Small intestine (tissue), 7 donors: ENCODE measurements around the gene PYROXD2. TPM values are rescaled to one million over a fixed set of nuclear protein-coding genes. Genes with fewer than 3 reads are reported as not detected.

Experiments
- DNase-seq, 2 donors: peaks; one replicate each; pipeline versions ENCODE4 v3.0.0 to v3.0.0-alpha.2; 2013
- FAIRE-seq: peaks from 2 replicates; lab custom pipeline; 2012; peaks lifted over from hg19 to GRCh38; lab: Jason Lieb, UNC
- H3K27ac ChIP-seq, 3 donors: one replicate each; pipeline ENCODE4 v1.5.1; 2013; ENCODE audit warnings: low read length in 2 of 3, mild to moderate bottlenecking in 2 of 3, control low read depth in 1 of 3, inconsistent platforms in 1 of 3, low read depth in 1 of 3, moderate library complexity in 1 of 3
- H3K27me3 ChIP-seq, 3 donors: one replicate each; pipeline ENCODE4 v1.6.1; 2013; ENCODE audit warnings: low read length in 3 of 3, inconsistent platforms in 1 of 3; ENCODE audit not compliant: control insufficient read depth in 3 of 3, insufficient read depth in 3 of 3
- H3K36me3 ChIP-seq, 3 donors: one replicate each; pipeline ENCODE4 v1.6.1; 2013; ENCODE audit warnings: low read length in 3 of 3, inconsistent platforms in 1 of 3, low read depth in 1 of 3, mild to moderate bottlenecking in 1 of 3, moderate library complexity in 1 of 3; ENCODE audit not compliant: control insufficient read depth in 3 of 3, insufficient read depth in 2 of 3
- H3K4me1 ChIP-seq, 3 donors: one replicate each; pipeline ENCODE4 v1.6.1; 2013; ENCODE audit warnings: low read length in 2 of 3, inconsistent platforms in 1 of 3, low read depth in 1 of 3, mild to moderate bottlenecking in 1 of 3, moderate library complexity in 1 of 3; ENCODE audit not compliant: control insufficient read depth in 3 of 3, insufficient read depth in 2 of 3
- H3K4me3 ChIP-seq, 3 donors: one replicate each; pipeline ENCODE4 v1.5.1; 2013; ENCODE audit warnings: low read length in 3 of 3, control low read depth in 1 of 3, inconsistent platforms in 1 of 3, low read depth in 1 of 3, mild to moderate bottlenecking in 1 of 3, moderate library complexity in 1 of 3
- H3K9me3 ChIP-seq, 2 donors: one replicate each; pipeline ENCODE4 v1.6.1; 2013; ENCODE audit warnings: low read depth in 1 of 2, low read length in 1 of 2; ENCODE audit not compliant: control insufficient read depth in 2 of 2, insufficient read depth in 1 of 2
- WGBS, 3 donors: extraction: QIAGEN DNeasy Blood & Tissue Kit; methylation state at CpG; one replicate each; pipeline ENCODE4 v1.1.7; 2013; 5-methylcytosine and 5-hydroxymethylcytosine counted together
- polyA plus RNA-seq, 4 donors: library from polyadenylated mRNA; stranded (reverse) in 3 of 4; unstranded in 1 of 4; fragments of 200-250 nt in 3 of 4; fragments of 120-200 nt in 1 of 4; gene quantifications; one replicate each; pipeline versions ENCODE4 v1.2.1 to v1.2.3, GENCODE V29; 2013
- donor health status: healthy with polysubstance abuse.
- donor health status: control.
- donor health status: control.
- donor health status: Bipolar disorder and iron deficiency.
- donor health status: healthy.

The PYROXD2 gene
- polyA plus RNA-seq, 4 donors = 2.7 to 12.2 (median 5.9) TPM

DNA sequence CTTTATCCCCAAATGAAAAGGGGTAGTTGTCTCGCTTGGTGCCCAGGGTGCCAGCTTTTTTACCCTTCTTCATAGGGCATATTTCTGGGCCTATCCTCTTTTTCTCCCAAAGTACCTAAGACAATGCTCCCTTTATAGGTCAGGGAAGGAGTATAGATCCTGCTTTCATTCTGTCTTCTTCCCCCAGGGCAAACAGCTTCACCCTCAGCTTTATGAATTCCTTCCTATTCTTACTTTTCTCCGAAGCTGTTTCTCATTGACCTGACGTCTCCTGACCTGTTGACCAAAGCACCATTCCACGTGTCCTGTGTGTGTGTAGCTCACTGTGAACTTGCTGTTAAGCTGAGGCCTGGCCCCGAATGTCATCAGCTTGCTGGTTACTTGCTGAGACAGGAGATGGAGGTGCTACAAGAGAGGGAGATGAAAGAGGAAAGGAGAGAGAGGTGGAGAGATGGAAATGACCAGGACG, 48.9 kb downstream of the PYROXD2 start:
- DNase-seq (no peak), FAIRE-seq (no peak)
- Histone ChIP-seq H3K4me3 (no peak overlapping the region), H3K36me3 (no peaks in the 10 kb centered on the region), H3K27me3 (no peaks in the 10 kb centered on the region), H3K4me1 (no peaks in the 10 kb centered on the region), H3K9me3 (no peaks in the 10 kb centered on the region), H3K27ac (no peak overlapping the region)
- 81 to 89% (median 83%) methylated on average over 6 of the region's 6 CpGs for WGBS, 3 donors

DNA sequence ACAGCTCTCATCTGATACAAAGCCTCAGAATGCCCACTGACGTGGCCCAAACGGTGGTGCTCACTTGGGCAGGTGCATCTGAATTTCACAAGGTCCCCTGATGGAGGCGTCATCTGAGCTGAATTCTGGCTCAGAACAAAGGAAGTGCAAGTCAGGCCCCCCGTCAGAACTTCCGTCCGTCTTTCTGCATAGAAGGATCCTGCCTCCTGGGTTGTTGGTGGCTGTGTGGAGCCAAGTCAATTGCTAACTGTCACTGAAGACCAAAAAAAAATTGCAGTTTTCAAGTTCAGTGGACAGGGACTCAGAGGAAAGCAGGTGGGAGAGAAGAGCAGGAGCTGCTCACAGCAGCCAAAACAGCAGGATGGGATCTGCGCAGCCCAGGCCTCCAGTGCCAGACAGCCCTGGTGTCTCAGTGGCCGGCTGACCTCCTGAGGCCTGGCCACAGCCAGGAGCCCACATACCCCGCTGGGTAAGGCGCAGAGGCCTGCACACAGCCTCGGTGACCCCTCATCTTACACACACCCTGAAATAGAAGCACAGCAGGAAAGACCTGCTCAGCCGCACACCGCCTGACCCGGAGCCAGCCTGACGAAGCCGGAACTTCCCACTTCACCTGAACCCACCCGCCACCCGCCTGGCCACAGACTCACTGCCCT, 49.4 kb downstream of the PYROXD2 start:
- no peak for FAIRE-seq
- H3K27me3 ChIP-seq = no peaks in the 10 kb centered on the region
- no peaks in the 10 kb centered on the region for H3K36me3 ChIP-seq
- 85 to 88% (median 87%) methylated on average over 18 of the region's 18 CpGs for WGBS, 3 donors
- no peak overlapping the region for H3K4me3 ChIP-seq
- DNase-seq = no peak
- no peak overlapping the region for H3K27ac ChIP-seq
- H3K9me3 ChIP-seq = no peaks in the 10 kb centered on the region
- H3K4me1 ChIP-seq = no peaks in the 10 kb centered on the region

DNA sequence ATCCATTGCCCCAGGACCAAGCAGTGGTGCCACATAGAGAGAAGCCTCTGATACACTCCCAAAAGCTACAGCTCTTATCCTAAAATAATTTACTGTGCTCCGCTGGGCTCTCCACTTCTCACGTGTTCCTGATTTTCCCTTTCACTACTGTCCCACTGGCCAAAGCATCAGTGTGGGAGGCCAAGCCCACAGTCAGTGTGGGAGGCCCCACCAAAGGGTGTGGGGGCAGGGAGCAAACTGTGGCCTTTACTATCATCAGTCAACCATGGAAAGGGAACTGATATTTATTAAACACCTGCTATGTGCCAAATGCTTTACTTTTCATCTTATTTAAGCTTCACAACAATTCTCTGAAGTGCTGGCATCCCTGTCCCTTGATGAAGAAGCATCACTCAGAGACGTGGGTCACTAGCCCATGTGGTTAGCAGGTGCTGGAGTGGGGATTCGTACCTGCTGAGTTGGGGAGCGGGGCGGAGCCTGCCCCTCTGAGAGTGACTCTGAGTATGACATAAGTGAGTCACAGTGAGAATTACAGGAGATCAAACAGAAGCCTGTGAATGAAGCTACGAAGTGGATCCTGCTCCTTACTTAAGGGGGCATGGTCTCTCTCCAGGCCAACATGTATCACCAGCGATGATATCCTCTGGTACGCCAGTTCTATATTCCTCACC, 50.4 kb downstream of the PYROXD2 start:
- DNase-seq = no peak
- H3K4me1 ChIP-seq = no peaks in the 10 kb centered on the region
- H3K36me3 ChIP-seq = no peaks in the 10 kb centered on the region
- H3K4me3 ChIP-seq = no peak overlapping the region
- no peak overlapping the region for H3K27ac ChIP-seq
- FAIRE-seq = no peak
- H3K9me3 ChIP-seq = no peaks in the 10 kb centered on the region
- WGBS, 3 donors = 76 to 87% (median 81%) methylated on average over 9 of the region's 9 CpGs
- no peaks in the 10 kb centered on the region for H3K27me3 ChIP-seq

DNA sequence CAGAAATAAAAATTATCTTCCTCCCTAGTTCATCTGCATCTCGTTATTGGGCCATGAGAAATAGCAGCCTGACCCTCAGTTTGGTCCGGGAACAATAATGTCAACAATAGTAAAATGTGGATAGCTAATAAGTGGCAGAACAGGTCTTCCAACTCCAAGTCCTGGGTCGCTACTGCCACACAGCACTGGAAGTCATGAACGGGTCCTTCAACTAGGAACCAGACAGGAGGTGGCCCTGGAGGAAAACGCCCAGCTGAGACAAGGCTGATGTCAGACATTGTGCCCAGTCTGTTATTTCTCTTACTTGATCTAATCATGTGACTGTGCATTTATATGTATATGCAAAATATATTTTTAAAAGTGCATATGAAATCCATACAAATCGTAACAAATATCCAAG, 51.8 kb downstream of the PYROXD2 start:
- no peaks in the 10 kb centered on the region for H3K27me3 ChIP-seq
- 29 to 71% (median 37%) methylated on average over 6 of the region's 6 CpGs for WGBS, 3 donors
- no peak overlapping the region for H3K4me3 ChIP-seq
- H3K4me1 ChIP-seq = no peaks in the 10 kb centered on the region
- no peak for DNase-seq
- no peak overlapping the region for H3K27ac ChIP-seq
- no peaks in the 10 kb centered on the region for H3K36me3 ChIP-seq
- FAIRE-seq = no peak
- H3K9me3 ChIP-seq = no peaks in the 10 kb centered on the region

DNA sequence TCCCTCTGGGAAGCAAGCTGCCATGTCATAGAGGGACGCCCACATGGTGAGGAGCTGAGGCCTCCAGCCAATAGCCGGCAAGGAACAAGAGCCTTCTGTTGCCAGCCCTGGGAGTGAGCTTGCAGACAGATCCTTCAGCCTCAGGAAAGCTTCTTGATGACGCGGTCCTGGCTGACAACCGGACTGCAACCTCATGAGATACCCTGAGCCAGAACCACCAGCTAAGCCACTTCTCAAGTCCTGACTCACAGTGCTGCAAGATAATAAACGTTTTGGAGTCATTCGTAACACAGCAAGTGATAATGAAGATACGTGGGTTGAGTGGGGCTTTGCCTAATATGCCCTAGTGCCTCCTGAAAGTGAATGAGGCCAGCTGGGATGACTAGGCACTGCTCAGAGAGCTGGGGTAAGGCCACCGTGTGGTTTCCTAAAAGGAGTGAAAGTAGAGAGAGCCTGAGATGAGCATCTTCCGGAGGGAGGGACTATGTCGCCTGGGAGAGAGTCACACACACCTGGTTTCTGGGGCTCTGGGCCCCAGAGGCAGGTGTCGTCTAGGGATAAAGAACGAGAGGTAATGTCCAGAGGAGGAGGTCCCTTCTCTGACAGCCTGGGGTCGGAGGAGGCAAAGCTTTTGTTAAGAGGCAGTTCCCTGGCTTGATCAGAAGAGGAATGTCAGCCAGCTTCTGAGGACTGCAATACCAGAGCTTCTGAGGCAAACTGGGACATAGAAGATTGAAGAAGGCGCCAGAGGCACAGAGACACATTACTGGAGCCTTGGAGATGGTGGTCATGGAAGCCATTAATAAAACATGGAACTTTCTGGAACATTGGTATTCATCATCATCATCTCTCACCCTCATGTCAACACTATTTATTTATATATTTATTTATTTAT, 53.6 kb downstream of the PYROXD2 start:
- H3K27me3 ChIP-seq = no peaks in the 10 kb centered on the region
- no peak overlapping the region for H3K4me3 ChIP-seq
- FAIRE-seq = no peak
- H3K9me3 ChIP-seq = no peaks in the 10 kb centered on the region
- peak overlapping the region in 1 of 3 donors; percentile 15 for H3K27ac ChIP-seq
- no peaks in the 10 kb centered on the region for H3K36me3 ChIP-seq
- H3K4me1 ChIP-seq = no peaks in the 10 kb centered on the region
- WGBS, 3 donors = 49 to 66% (median 61%) methylated on average over 15 of the region's 15 CpGs
- DNase-seq = peak; percentile 2 to 18

DNA sequence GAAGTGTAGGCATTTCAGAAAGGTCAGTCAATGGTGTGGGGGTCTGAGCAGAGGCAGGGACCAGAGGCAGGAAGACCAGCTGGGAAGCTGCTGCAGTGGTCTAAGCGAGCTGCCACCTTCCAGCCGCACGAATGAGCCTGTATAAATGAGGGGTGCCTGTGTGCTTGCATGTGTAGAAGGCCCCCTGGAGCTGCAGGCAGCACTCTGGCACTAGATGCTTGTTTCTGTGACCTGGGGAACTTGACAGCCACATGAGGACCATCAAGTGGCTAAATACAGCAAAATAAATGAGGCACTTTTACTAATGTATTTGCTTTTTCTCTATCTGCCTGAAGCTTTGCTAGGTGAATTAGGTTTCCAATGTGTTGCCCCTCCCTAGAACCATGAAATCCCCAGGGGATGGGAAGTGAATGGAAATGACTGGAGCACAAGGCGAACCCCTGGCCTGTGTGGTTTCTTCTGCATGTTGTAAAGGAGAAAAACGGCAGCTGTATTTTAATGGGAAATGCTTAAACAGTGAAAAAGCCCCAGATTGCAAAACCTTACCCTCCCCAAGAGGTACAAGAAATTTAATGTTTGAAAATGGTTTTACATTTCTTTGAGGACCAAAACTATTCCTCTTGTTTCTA, 57.7 kb downstream of the PYROXD2 start:
- Histone ChIP-seq H3K4me3 (no peak overlapping the region), H3K27ac (no peak overlapping the region), H3K9me3 (no peaks in the 10 kb centered on the region), H3K36me3 (no peaks in the 10 kb centered on the region), H3K4me1 (no peaks in the 10 kb centered on the region), H3K27me3 (peaks cover 0 to 2% (median 0%) of the 10 kb centered on the region in 3 donors)
- WGBS, 3 donors = 72 to 76% (median 72%) methylated on average over 5 of the region's 5 CpGs
- no peak for DNase-seq
- no peak for FAIRE-seq

DNA sequence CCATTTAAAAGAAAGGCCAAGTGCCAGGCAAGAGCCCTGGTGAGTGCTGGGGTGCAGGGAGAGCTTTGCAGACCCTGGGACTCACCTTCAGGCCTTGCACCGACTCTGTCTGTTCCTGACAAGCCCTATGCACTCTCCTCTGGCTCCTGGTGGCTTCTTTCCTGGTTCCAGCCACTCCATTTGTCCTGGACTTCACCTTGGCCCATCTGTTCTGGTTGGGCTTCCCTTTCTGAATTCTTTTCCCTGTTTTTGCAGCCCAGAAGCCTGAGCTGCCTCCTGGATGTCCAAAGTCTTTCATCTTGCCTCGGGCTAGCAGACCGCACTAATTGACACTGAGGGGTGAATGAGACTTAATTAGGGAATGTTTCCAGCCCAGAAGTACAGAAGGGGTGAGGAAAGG, 60.5 kb downstream of the PYROXD2 start:
- no peak overlapping the region for H3K4me3 ChIP-seq
- H3K9me3 ChIP-seq = no peaks in the 10 kb centered on the region
- 66 to 80% (median 69%) methylated on average over 3 of the region's 3 CpGs for WGBS, 3 donors
- peaks cover 0 to 2% (median 0%) of the 10 kb centered on the region in 3 donors for H3K27me3 ChIP-seq
- H3K36me3 ChIP-seq = no peaks in the 10 kb centered on the region
- H3K4me1 ChIP-seq = no peaks in the 10 kb centered on the region
- DNase-seq (no peak), FAIRE-seq (no peak)
- H3K27ac ChIP-seq = no peak overlapping the region

DNA sequence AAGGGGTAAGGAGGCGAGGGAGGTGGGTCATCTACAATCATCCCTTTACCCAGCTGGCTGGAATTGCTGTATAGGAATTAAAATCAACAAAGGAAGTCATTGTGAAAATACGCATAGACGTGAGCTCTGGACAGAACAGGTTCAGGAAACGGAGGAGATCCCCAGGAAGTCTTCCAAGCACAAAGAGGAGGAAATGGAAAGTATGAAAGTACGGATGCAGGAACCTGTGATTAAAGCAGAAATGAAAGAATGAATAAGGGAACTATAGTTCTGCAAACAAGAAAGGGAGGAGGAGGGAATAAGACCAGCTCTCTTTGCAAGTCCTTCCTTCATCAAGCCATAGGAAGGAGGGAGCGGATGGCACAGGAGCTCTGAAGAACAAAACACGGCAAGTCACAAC, 61.8 kb downstream of the PYROXD2 start:
- Histone ChIP-seq H3K9me3 (peaks cover 0 to 3% of the 10 kb centered on the region in 2 donors), H3K4me3 (no peak overlapping the region), H3K36me3 (no peaks in the 10 kb centered on the region), H3K27me3 (peaks cover 0 to 2% (median 0%) of the 10 kb centered on the region in 3 donors), H3K4me1 (no peaks in the 10 kb centered on the region), H3K27ac (no peak overlapping the region)
- FAIRE-seq (no peak), DNase-seq (no peak)
- 8 to 35% (median 20%) methylated on average over 7 of the region's 7 CpGs for WGBS, 3 donors
